AG04449 (cell line): Measurements from ENCODE around the gene CD2.

ENCODE experiments used
- CTCF ChIA-PET: fragments of 350-600 bp; formaldehyde crosslinking; extraction: SDS; loops from one replicate; lab custom pipeline; 2021; ENCODE audit warnings: antibody characterized with exemption; lab: Yijun Ruan, JAX
- POLR2A ChIA-PET: fragments of 400-600, 350-600 bp; formaldehyde crosslinking; extraction: SDS; loops from one replicate; lab custom pipeline; 2020; ENCODE audit warnings: antibody characterized with exemption, inconsistent platforms; lab: Yijun Ruan, JAX
- DNase-seq: peaks from one replicate; pipeline ENCODE4 v3.0.0-alpha.2; 2010; ENCODE audit warnings: low read depth, low spot score
- H3K4me3 ChIP-seq: 2 replicates; pipeline ENCODE4 v1.5.1; 2011; ENCODE audit warnings: low read depth, mild to moderate bottlenecking, control low read depth, low read length
- TF ChIP-seq, protein P1 (sequence below): IDR thresholded peaks from one replicate; pipeline ENCODE4 v1.5.1; 2011; ENCODE audit warnings: mild to moderate bottlenecking, moderate library complexity, low read length, control low read depth, inconsistent platforms; ENCODE audit not compliant: insufficient read depth; ENCODE audit errors: missing control alignments

Gene CD2, protein sequence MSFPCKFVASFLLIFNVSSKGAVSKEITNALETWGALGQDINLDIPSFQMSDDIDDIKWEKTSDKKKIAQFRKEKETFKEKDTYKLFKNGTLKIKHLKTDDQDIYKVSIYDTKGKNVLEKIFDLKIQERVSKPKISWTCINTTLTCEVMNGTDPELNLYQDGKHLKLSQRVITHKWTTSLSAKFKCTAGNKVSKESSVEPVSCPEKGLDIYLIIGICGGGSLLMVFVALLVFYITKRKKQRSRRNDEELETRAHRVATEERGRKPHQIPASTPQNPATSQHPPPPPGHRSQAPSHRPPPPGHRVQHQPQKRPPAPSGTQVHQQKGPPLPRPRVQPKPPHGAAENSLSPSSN

DNA sequence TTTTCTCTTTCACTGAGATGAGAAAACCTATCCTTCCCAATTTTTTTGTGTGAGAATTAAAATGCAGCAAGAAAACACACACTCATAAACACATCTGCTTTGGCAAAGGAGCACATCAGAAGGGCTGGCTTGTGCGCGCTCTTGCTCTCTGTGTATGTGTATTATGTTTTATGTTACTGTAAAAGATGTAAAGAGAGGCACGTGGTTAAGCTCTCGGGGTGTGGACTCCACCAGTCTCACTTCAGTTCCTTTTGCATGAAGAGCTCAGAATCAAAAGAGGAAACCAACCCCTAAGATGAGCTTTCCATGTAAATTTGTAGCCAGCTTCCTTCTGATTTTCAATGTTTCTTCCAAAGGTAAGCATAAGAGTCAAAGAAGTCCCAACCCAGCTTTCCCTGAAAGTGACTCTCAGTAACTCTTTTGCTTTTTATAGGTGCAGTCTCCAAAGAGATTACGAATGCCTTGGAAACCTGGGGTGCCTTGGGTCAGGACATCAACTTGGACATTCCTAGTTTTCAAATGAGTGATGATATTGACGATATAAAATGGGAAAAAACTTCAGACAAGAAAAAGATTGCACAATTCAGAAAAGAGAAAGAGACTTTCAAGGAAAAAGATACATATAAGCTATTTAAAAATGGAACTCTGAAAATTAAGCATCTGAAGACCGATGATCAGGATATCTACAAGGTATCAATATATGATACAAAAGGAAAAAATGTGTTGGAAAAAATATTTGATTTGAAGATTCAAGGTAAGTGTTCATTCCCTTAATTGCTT, at the start of gene CD2:
CD2 (plus strand) TSS at position 233 of the 780 bp plus-strand sequence; CDS start at position 296, 63 bp downstream.
- TF ChIP-seq, protein P1, sequence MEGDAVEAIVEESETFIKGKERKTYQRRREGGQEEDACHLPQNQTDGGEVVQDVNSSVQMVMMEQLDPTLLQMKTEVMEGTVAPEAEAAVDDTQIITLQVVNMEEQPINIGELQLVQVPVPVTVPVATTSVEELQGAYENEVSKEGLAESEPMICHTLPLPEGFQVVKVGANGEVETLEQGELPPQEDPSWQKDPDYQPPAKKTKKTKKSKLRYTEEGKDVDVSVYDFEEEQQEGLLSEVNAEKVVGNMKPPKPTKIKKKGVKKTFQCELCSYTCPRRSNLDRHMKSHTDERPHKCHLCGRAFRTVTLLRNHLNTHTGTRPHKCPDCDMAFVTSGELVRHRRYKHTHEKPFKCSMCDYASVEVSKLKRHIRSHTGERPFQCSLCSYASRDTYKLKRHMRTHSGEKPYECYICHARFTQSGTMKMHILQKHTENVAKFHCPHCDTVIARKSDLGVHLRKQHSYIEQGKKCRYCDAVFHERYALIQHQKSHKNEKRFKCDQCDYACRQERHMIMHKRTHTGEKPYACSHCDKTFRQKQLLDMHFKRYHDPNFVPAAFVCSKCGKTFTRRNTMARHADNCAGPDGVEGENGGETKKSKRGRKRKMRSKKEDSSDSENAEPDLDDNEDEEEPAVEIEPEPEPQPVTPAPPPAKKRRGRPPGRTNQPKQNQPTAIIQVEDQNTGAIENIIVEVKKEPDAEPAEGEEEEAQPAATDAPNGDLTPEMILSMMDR: no peak
- H3K4me3 ChIP-seq: no peak within 1 kb of the TSS
- ChIA-PET CTCF (interaction anchor here (0.8 to 2.0 kb wide), 3 partner anchors 12 to 300 kb away, joined by 3 to 7 read pairs (median 3); no protein-coding TSS in a partner anchor), POLR2A (no interaction called here)
- DNase-seq: no peak

DNA sequence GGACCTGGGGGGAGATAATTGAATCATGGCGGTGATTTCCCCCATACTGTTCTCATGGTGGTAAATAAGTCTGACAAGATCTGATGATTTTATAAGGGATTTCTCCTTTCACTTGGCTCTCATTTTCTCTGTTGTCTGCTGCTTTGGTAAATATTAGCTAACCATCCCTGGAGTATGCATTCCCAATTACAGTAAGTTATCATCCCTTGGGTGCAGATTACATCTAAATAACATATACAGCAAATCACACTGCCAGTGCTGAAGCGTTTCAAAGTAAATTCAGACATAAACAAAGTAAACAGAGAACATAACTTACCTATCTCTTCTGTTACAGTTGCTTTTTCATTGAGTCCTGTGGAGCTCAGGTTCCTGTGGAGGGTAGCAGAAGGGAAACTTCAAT, 48.1 kb upstream of the CD2 start:
- H3K4me3 ChIP-seq: no peak overlapping the region
- TF ChIP-seq, protein P1: no peak
- DNase-seq: no peak
- ChIA-PET CTCF (interaction anchor here (1.0 kb wide), 1 partner anchor 18 kb away, joined by 4 read pairs; no protein-coding TSS in a partner anchor), POLR2A (no interaction called here)

DNA sequence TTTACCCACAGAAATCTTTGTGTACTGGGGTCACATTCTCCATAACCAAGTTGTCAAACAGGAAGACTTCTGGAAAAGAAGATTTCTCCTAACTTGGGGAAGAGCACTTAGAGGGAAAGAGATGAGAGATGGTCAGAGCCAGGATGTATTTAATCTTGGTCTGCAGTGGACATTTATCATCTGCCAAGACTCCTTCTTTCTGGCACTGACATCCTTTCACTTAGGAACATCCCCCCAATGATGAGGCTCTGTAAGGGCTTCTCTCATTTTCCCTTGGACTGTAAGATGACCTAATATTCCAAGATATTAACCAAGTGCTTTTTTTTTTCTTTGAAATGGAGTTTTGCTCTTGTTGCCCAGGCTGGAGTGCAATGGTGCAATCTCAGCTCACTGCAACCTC, 47.4 kb upstream of the CD2 start:
- TF ChIP-seq, protein P1: no peak
- H3K4me3 ChIP-seq: no peak overlapping the region
- DNase-seq: no peak
- POLR2A ChIA-PET: no interaction called here
- CTCF ChIA-PET: interaction anchor here (1.0 kb wide), 1 partner anchor 18 kb away, joined by 4 read pairs; no protein-coding TSS in a partner anchor

DNA sequence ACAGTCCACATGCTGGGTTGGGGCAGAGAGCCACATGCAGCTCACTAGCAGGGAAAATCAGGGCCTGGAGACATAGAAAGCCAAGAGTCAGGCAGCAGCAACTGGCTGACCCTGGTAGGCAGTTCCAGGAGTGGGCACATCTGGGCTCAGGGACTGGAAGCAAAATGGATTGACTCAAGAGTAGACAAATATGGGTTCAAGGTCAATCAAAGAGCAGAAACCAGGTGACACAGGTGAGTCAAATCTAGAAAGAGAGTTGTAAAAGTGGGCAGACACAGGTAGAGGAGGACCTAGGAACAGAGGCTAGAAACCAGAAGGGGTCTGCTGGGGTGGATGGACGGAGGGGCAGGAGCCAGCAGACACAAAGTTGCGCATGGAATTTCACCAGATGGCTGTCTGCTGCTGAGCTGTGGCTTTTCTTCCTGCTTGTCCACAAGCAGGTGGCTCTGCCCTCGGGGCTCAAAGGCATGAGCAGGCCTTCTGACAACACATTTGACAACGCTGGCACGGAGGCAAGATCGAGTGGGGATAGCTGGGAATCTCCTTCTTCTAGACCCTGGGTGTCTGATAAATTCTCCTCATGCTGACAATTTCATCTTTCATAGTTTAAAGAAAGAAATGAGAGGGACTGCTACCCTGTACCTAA, 45.9 kb upstream of the CD2 start:
- no peak overlapping the region for H3K4me3 ChIP-seq
- TF ChIP-seq, protein P1: no peak
- ChIA-PET CTCF (interaction anchor here (1.0 to 1.3 kb wide), 2 partner anchors 17 to 56 kb away, joined by 3 to 4 read pairs; no protein-coding TSS in a partner anchor), POLR2A (no interaction called here)
- DNase-seq: no peak

DNA sequence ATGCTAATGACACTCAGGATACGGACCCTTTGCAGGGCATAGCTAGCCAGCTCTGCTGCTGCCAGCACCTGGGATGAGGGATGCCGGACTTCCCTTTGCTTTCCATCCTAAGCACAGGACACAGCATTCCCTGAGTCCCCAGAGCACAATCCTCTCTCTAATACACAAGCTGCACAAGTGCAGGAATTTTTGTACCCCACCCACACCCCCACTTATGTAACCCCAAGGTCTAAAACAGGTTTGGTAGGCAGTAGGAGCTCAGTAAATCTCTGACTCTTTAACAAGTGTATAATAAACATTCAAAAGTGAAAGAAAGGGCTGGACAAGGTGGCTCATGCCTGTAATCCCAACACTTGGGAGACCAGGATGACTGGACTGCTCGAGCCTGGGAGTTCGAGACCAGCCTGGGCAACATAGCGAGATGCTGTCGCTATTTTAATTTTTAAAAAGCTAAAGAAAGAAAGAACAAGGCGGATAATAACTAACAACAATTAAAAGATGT, 44.5 kb upstream of the CD2 start:
- ChIA-PET CTCF (interaction anchor here (1.0 kb wide), 1 partner anchor 15 kb away, joined by 5 read pairs; no protein-coding TSS in a partner anchor), POLR2A (no interaction called here)
- H3K4me3 ChIP-seq: no peak overlapping the region
- no peak for DNase-seq
- TF ChIP-seq, protein P1: no peak
